SKM-1 treated with dmso at 0.1 percent for 144 hours (cell line): ENCODE data around the gene ZMIZ1.
"Not testable (repeated sequence)": the region's sequence is repeated elsewhere in the genome, so short reads cannot be mapped to it uniquely, and the experiment has no call there.

ENCODE experiments used
- DNase-seq: peaks from one replicate; lab custom pipeline; 2025; ENCODE audit not compliant: unreplicated experiment; lab: John Stamatoyannopoulos, UW

The ZMIZ1 gene

GRCh38 chr10:79335094-79335469 is 266.3 kb downstream of the ZMIZ1 start:
- no peak for DNase-seq

- DNase-seq, result no peak
Observed at GRCh38 chr10:79335470-79336235, 266.9 kb downstream of the ZMIZ1 start.

GRCh38 chr10:79336276-79336675 is 267.5 kb downstream of the ZMIZ1 start:
- DNase-seq, result no peak

GRCh38 chr10:79336739-79337138 is 268.0 kb downstream of the ZMIZ1 start:
- no peak for DNase-seq

- not testable (repeated sequence) for DNase-seq
Observed at GRCh38 chr10:79337783-79338469, 269.2 kb downstream of the ZMIZ1 start.

GRCh38 chr10:79339266-79339665 is 270.5 kb downstream of the ZMIZ1 start:
- DNase-seq, result no peak

GRCh38 chr10:79340646-79341244 is 272.0 kb downstream of the ZMIZ1 start:
- DNase-seq, result no peak

GRCh38 chr10:79342295-79342761 is 273.6 kb downstream of the ZMIZ1 start:
- DNase-seq, result no peak

GRCh38 chr10:79342811-79343561 is 274.2 kb downstream of the ZMIZ1 start:
- no peak for DNase-seq

- peak; percentile 10 for DNase-seq
Observed at GRCh38 chr10:79344502-79345195, 275.9 kb downstream of the ZMIZ1 start.

- peak; percentile 49 for DNase-seq
Observed at GRCh38 chr10:79345241-79346011, 276.7 kb downstream of the ZMIZ1 start.

GRCh38 chr10:79346012-79346340 is 277.2 kb downstream of the ZMIZ1 start:
- DNase-seq, result no peak

- DNase-seq, result no peak
Observed at GRCh38 chr10:79346388-79347225, 277.8 kb downstream of the ZMIZ1 start.

- DNase-seq, result peak; percentile 86
Observed at GRCh38 chr10:79347226-79347893, 278.6 kb downstream of the ZMIZ1 start, which contains the start of gene PPIF. Gene PPIF (plus strand): TSS chr10:79347469. CDS start chr10:79347549, 80 bp downstream.

GRCh38 chr10:79347894-79348639 is 279.3 kb downstream of the ZMIZ1 start:
- DNase-seq, result peak; percentile 47

- DNase-seq, result no peak
Observed at GRCh38 chr10:79348640-79348988, 279.8 kb downstream of the ZMIZ1 start.

GRCh38 chr10:79349072-79349491 is 280.3 kb downstream of the ZMIZ1 start:
- DNase-seq, result no peak
